Thoracic aorta (tissue), 2 donors: ENCODE results near the gene ZNF597. TPM values are rescaled to one million over a fixed set of nuclear protein-coding genes. Genes with fewer than 3 reads are reported as not detected.

Source experiments
- ATAC-seq: fragments of 150-250 bp; one replicate; pipeline ENCODE4 v1.8.0; 2017; ENCODE audit warnings: low read depth; ENCODE audit not compliant: insufficient number of reproducible peaks, low FRiP score
- DNase-seq: peaks from one replicate; pipeline ENCODE4 v3.0.0-alpha.2; 2020; ENCODE audit warnings: low spot score
- H3K27ac ChIP-seq, 2 donors: fragments of 200-600 bp; sonication (generic); 1 replicate in 1 of 2; 2 replicates in 1 of 2; pipeline ENCODE4 v1.5.1; 2016; ENCODE audit warnings: mild to moderate bottlenecking in 2 of 2, moderate library complexity in 2 of 2
- H3K27me3 ChIP-seq: fragments of 200-600 bp; sonication (generic); replicated peaks from 2 replicates; pipeline ENCODE4 v1.6.0; 2016; ENCODE audit warnings: mild to moderate bottlenecking; ENCODE audit not compliant: insufficient read depth
- H3K36me3 ChIP-seq: fragments of 200-600 bp; sonication (generic); one replicate; pipeline ENCODE4 v1.5.1; 2016
- H3K4me1 ChIP-seq, 2 donors: fragments of 200-600 bp; sonication (generic); 1 replicate in 1 of 2; 2 replicates in 1 of 2; pipeline versions ENCODE4 v1.5.1 to v1.6.0; 2016; ENCODE audit warnings: low read depth in 2 of 2, mild to moderate bottlenecking in 1 of 2; ENCODE audit not compliant: control insufficient read depth in 1 of 2
- H3K4me3 ChIP-seq: fragments of 200-600 bp; sonication (generic); 2 replicates; pipeline ENCODE4 v1.5.1; 2016; ENCODE audit warnings: mild to moderate bottlenecking
- H3K9me3 ChIP-seq: fragments of 200-600 bp; sonication (generic); 2 replicates; pipeline ENCODE4 v1.5.1; 2016
- CTCF ChIP-seq: fragments of 200-600 bp; sonication (generic); IDR thresholded peaks from one replicate; pipeline ENCODE4 v1.5.1; 2019; ENCODE audit warnings: antibody characterized with exemption
- total RNA-seq, 2 donors: library from RNA; depleted of rRNA; stranded (reverse); fragments of >200 nt; gene quantifications; one replicate each; pipeline versions ENCODE4 v1.1.0 to v1.2.3, GENCODE V29; 2016

Gene ZNF597
- total RNA-seq, 2 donors from 2014 or later, result 2.3 to 6.2 TPM

GRCh38 chr16:3487521-3488410 is 44.5 kb upstream of the ZNF597 start:
- Histone ChIP-seq H3K27me3 (no peaks in the 10 kb centered on the region), H3K36me3 (peaks cover 40% of the 10 kb centered on the region), H3K27ac (no peak overlapping the region), H3K4me3 (no peak overlapping the region), H3K4me1 (no peaks in the 10 kb centered on the region), H3K9me3 (no peaks in the 10 kb centered on the region)
- TF ChIP-seq CTCF, result no peak
- DNase-seq, result no peak
- ATAC-seq, result no peak

- Histone ChIP-seq H3K9me3 (no peaks in the 10 kb centered on the region), H3K27me3 (no peaks in the 10 kb centered on the region), H3K27ac (no peak overlapping the region), H3K36me3 (peaks cover 46% of the 10 kb centered on the region), H3K4me1 (no peaks in the 10 kb centered on the region), H3K4me3 (no peak overlapping the region)
- no peak for ATAC-seq
- TF ChIP-seq CTCF, result no peak
- DNase-seq, result no peak
Observed at GRCh38 chr16:3486506-3487215, 43.4 kb upstream of the ZNF597 start.

GRCh38 chr16:3485821-3486505 is 42.7 kb upstream of the ZNF597 start:
- no peak overlapping the region for H3K4me3 ChIP-seq
- no peak overlapping the region for H3K27ac ChIP-seq
- peaks cover 53% of the 10 kb centered on the region for H3K36me3 ChIP-seq
- no peaks in the 10 kb centered on the region for H3K4me1 ChIP-seq
- no peak for TF ChIP-seq CTCF
- ATAC-seq (no peak), DNase-seq (no peak)
- no peaks in the 10 kb centered on the region for H3K9me3 ChIP-seq
- no peaks in the 10 kb centered on the region for H3K27me3 ChIP-seq

- ATAC-seq (no peak), DNase-seq (no peak)
- Histone ChIP-seq H3K36me3 (peaks cover 58% of the 10 kb centered on the region), H3K4me1 (no peaks in the 10 kb centered on the region), H3K27ac (no peak overlapping the region), H3K27me3 (no peaks in the 10 kb centered on the region), H3K4me3 (no peak overlapping the region), H3K9me3 (no peaks in the 10 kb centered on the region)
- no peak for TF ChIP-seq CTCF
Observed at GRCh38 chr16:3485097-3485745, 41.9 kb upstream of the ZNF597 start.
